GM12872 (cell line): ENCODE measurements around the gene CCDC170.

Experiments
- CTCF ChIP-seq: IDR thresholded peaks from 3 replicates; pipeline ENCODE4 v1.5.1; 2011; ENCODE audit warnings: low read depth, mild to moderate bottlenecking, low read length, moderate library complexity; ENCODE audit not compliant: insufficient read depth

Gene CCDC170

GRCh38 chr6:151512481-151512880, 18.7 kb downstream of the CCDC170 start:
- TF ChIP-seq CTCF: no peak

GRCh38 chr6:151514000-151514730, 20.3 kb downstream of the CCDC170 start:
- no peak for TF ChIP-seq CTCF

- TF ChIP-seq CTCF: no peak
Observed at GRCh38 chr6:151523034-151523433, 29.2 kb downstream of the CCDC170 start.

GRCh38 chr6:151524059-151524458, 30.2 kb downstream of the CCDC170 start:
- no peak for TF ChIP-seq CTCF

GRCh38 chr6:151534576-151534975, 40.8 kb downstream of the CCDC170 start:
- TF ChIP-seq CTCF: no peak

GRCh38 chr6:151535476-151536187, 41.8 kb downstream of the CCDC170 start:
- TF ChIP-seq CTCF: no peak

- TF ChIP-seq CTCF: no peak
Observed at GRCh38 chr6:151536188-151536479, 42.3 kb downstream of the CCDC170 start.
